Nephron progenitor cell (in vitro differentiated cells): ENCODE data around the gene CDKL2.

ENCODE experiments used
- DNase-seq: peaks from one replicate; pipeline ENCODE4 v3.0.0; 2021
- H3K27ac Mint-ChIP-seq: 2 replicates; pipeline ENCODE4 v1.8.0; 2021; ENCODE audit warnings: mild to moderate bottlenecking, moderate library complexity, mixed read lengths
- H3K27me3 Mint-ChIP-seq: 2 replicates; pipeline ENCODE4 v1.8.0; 2021; ENCODE audit warnings: mild to moderate bottlenecking, low read depth, mixed read lengths; ENCODE audit not compliant: poor library complexity
- H3K36me3 Mint-ChIP-seq: 2 replicates; pipeline ENCODE4 v1.8.0; 2021; ENCODE audit warnings: low read depth, mixed read lengths
- H3K4me1 Mint-ChIP-seq: 2 replicates; pipeline ENCODE4 v1.8.0; 2021; ENCODE audit warnings: mixed read lengths
- H3K4me3 Mint-ChIP-seq: 2 replicates; pipeline ENCODE4 v1.8.0; 2021; ENCODE audit warnings: mild to moderate bottlenecking, moderate library complexity, mixed read lengths
- H3K9me3 Mint-ChIP-seq: 2 replicates; pipeline ENCODE4 v1.8.0; 2021; ENCODE audit warnings: mild to moderate bottlenecking, moderate library complexity, mixed read lengths
- CTCF ChIP-seq: fragments of 200-600 bp; sonication (generic); IDR thresholded peaks from 2 replicates; pipeline ENCODE4 v1.5.0; 2021; ENCODE audit warnings: antibody characterized with exemption

Gene CDKL2

DNA sequence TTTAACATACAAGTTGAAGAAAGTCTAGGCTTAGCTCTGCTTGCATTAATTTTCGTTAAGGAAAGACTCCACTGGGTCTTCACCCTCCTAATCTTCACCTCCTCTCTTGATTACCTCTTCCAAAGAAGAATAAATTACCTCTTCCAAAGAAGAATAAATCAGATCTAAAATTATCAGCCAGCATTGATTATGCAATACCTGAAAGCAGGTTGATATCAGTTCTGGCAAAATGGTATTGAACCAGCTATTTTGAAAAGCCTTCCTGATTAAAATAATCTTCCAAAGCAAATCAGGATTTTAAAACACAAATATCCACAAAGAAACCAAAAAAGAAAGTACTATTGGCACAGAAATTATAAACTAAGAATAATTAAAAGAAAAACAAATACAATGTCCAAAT, 36.9 kb downstream of the CDKL2 start:
- Mint-ChIP-seq H3K4me1 (no peaks in the 10 kb centered on the region), H3K27ac (no peak overlapping the region), H3K9me3 (no peaks in the 10 kb centered on the region), H3K36me3 (no peaks in the 10 kb centered on the region), H3K27me3 (peaks cover 4% of the 10 kb centered on the region), H3K4me3 (no peak overlapping the region)
- no peak for DNase-seq
- TF ChIP-seq CTCF: no peak

GRCh38 chr4:75584067-75584466, 46.3 kb downstream of the CDKL2 start:
- no peak overlapping the region for H3K4me3 Mint-ChIP-seq
- no peak for DNase-seq
- H3K36me3 Mint-ChIP-seq: peaks cover 14% of the 10 kb centered on the region
- no peak overlapping the region for H3K27ac Mint-ChIP-seq
- peaks cover 54% of the 10 kb centered on the region for H3K9me3 Mint-ChIP-seq
- no peaks in the 10 kb centered on the region for H3K4me1 Mint-ChIP-seq
- no peak for TF ChIP-seq CTCF
- H3K27me3 Mint-ChIP-seq: peaks cover 3% of the 10 kb centered on the region

- Mint-ChIP-seq H3K27me3 (peaks cover 13% of the 10 kb centered on the region), H3K27ac (no peak overlapping the region), H3K9me3 (peaks cover 19% of the 10 kb centered on the region), H3K36me3 (no peaks in the 10 kb centered on the region), H3K4me3 (no peak overlapping the region), H3K4me1 (no peaks in the 10 kb centered on the region)
- no peak for DNase-seq
- TF ChIP-seq CTCF: no peak
These were observed 62.6 kb downstream of the CDKL2 start for GRCh38 chr4:75567725-75568124.

GRCh38 chr4:75566911-75567310, 63.4 kb downstream of the CDKL2 start:
- DNase-seq: no peak
- Mint-ChIP-seq H3K27ac (no peak overlapping the region), H3K4me1 (peaks cover 2% of the 10 kb centered on the region), H3K9me3 (peaks cover 19% of the 10 kb centered on the region), H3K27me3 (peaks cover 7% of the 10 kb centered on the region), H3K4me3 (no peak overlapping the region), H3K36me3 (no peaks in the 10 kb centered on the region)
- TF ChIP-seq CTCF: no peak

GRCh38 chr4:75565481-75565880, 64.8 kb downstream of the CDKL2 start:
- peaks cover 22% of the 10 kb centered on the region for H3K9me3 Mint-ChIP-seq
- TF ChIP-seq CTCF: no peak
- DNase-seq: no peak
- H3K4me3 Mint-ChIP-seq: no peak overlapping the region
- peaks cover 2% of the 10 kb centered on the region for H3K27me3 Mint-ChIP-seq
- H3K36me3 Mint-ChIP-seq: no peaks in the 10 kb centered on the region
- H3K27ac Mint-ChIP-seq: no peak overlapping the region
- peaks cover 4% of the 10 kb centered on the region for H3K4me1 Mint-ChIP-seq

DNA sequence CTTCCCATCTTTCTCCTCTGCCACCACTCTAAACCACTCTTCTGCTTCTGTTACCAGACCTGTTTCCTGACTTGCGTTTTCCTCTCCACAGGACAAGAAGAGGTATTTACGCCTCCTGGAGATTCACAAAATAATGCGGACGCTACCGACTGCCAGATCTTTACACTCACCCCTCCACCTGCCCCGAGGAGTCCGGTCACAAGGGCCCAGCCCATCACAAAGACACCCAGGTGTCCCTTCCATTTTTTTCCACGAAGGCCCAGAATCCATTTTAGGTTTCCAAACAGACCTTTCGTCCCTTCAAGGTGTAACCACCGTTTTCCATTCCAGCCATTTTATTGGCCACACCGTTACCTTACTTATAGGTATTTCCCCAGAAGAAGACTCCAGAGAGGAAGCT, 66.3 kb downstream of the CDKL2 start:
- no peak overlapping the region for H3K4me3 Mint-ChIP-seq
- peaks cover 22% of the 10 kb centered on the region for H3K9me3 Mint-ChIP-seq

More for the DNA sequence above, 66.3 kb downstream of the CDKL2 start:
- peaks cover 4% of the 10 kb centered on the region for H3K4me1 Mint-ChIP-seq
- H3K36me3 Mint-ChIP-seq: no peaks in the 10 kb centered on the region
- no peak for DNase-seq
- H3K27ac Mint-ChIP-seq: no peak overlapping the region
- H3K27me3 Mint-ChIP-seq: peaks cover 2% of the 10 kb centered on the region
- TF ChIP-seq CTCF: no peak
